Limb (tissue), 2 donors: ENCODE measurements around the gene UCK1.
"Not testable (repeated sequence)": the region's sequence is repeated elsewhere in the genome, so short reads cannot be mapped to it uniquely, and the experiment has no call there.

Source experiments
- DNase-seq, 2 donors: peaks; one replicate each; pipeline ENCODE4 v3.0.0-alpha.2; 2016; ENCODE audit errors: extremely low spot score in 2 of 2

UCK1 gene

DNA sequence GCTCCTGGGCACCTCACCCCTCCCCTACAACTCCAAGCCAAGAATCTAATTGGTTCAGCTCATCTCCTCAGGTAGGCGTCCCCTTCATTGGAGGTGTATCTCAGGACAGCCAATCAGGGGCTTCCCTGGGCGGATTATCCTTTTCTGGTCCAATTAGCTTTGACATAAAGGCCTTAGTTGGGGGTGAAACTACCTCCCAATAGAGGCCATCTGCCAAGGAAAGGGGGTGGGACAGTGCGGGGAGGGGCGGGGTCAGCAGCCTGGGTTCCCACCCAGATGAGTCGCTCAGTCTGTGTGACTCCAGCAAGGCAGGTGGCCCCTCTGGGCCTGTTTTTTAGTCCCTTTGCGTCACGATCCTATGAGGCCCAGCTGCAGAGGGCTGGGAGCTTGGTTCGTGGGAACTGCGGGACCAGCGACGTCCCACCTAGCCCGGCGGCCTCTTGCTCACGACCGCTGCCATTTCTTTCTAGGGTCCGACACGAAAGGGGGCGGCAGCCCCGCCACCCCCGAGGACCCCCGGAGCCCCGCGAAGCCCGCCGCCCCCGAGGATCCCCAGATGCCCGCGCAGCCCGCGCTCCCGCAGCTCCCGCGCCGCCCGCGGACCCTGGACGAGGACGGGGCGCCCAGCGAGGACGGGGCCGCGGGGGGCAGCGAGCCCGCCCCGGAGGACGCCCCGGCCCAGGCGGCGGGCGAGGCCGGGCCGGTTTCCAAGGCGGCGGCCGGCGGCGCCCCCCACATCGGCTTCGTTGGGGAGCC, 23.2 kb upstream of the UCK1 start:
- DNase-seq: no peak

DNA sequence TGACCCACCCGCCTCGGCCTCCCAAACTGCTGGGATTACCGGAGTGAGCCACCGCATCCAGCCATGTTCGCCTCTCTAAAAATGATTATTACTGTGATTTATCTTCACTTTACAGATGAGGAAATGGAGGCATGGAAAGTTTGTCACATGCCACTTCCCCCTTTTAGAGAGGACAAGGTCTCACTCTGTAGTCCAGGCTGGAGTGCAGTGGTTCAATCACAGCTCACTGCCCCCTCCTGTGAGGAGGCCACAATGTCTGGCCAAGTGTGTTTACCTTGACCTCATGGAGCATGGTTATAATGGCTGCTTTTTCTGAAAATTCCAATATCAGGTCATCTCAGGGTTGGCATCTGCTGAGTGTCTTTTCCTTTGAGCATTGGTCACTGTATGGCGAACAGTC, 21.0 kb upstream of the UCK1 start:
- DNase-seq: no peak

DNA sequence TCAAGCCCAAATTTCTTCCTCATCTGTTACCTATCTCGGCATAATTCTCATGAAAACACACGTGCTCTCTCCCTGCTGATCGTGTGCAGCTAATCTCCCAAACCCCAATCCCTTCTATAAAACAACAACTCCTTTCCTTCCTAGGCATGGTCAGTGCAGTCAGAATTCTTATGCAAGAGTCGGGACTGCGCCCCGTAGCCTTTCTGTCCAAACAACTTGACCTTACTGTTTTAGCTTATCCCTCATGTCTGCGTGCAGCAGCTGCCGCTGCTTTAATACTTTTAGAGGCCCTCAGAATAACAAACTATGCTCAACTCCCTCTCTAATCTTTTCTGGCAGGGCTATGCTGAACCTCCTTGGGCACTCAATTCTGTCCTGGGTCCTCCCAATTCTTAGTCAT, 19.4 kb upstream of the UCK1 start:
- DNase-seq: not testable (repeated sequence)

DNA sequence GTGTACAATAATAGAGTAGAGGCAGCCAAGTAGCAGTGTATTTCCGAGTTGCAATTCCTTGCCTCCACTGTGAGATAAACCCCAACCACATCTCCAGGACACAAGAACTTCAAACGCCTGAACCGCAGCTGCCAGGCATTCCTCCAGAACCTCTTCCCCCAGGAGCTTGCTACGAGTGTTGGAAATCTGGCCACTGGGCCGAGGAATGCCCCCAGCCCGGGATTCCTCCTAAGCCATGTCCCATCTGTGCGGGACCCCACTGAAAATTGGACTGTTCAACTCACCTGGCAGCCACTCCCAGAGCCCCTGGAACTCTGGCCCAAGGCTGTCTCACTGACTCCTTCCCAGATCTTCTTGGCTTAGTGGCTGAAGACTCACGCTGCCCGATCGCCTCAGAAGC, 18.1 kb upstream of the UCK1 start:
- not testable (repeated sequence) for DNase-seq

DNA sequence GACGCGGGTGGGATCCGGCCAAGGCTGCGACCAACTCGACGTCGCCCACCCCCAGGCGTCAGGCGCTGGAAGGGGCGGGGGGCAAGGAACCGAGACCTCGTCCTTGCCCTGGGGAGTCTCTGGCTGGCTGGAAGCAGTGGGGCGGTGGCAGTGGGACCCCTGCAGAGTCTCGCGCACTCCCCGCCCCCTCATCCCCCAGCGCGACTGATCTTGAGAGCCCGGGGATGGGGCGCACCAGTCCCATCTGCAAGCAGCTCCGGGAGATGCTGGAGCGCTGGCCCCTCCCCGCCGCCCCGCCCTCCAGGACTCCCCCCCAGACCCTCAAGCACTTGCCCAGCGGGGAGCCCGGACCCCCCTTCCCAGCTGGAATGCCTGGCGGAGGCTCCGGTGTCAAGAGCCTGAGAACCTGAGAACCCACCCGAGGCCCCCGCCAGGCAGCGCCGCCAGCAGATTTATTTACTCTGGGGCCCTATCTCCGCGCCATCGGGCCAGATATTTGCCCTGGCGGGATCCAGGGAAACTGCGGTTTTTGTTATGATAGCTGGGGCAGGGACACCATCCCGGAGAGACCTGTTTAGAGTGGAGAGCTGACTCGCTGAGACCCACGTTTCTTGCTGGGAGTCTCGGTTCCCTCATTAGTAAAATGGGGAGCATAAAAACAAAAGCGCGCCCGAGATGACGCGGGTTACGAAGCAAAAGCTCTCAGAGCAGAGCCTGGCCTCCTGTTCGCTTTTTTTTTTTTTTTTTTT, 15.4 kb upstream of the UCK1 start:
- DNase-seq: peak; percentile 18 to 74

DNA sequence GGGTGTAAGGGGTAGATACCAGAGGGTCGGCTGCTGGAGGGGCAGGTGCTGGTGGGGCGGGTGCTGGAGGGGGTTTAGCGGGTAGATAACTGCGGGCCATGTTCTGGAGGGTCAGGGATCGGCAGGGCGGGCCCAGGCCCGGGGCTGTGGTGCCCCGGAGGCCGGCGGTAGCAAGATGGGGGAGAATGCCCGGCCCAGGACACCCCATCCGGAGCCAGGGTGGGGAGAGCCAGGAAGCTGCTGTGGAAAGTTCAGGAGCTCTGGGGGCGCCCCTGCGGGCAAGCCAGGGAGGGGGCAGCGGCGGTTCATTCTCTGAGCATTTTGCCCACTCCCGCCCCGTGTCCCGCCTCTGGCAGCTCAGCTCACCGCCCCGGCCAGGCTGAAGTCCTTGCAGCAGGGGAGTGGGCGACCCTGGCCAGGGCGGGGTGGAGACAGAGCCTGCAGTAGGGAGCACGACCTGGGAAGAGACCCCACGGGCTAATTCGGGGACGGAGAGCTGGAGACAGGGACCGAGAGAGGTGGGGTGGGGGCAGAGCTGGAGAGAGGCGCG, 14.8 kb upstream of the UCK1 start:
- no peak for DNase-seq

DNA sequence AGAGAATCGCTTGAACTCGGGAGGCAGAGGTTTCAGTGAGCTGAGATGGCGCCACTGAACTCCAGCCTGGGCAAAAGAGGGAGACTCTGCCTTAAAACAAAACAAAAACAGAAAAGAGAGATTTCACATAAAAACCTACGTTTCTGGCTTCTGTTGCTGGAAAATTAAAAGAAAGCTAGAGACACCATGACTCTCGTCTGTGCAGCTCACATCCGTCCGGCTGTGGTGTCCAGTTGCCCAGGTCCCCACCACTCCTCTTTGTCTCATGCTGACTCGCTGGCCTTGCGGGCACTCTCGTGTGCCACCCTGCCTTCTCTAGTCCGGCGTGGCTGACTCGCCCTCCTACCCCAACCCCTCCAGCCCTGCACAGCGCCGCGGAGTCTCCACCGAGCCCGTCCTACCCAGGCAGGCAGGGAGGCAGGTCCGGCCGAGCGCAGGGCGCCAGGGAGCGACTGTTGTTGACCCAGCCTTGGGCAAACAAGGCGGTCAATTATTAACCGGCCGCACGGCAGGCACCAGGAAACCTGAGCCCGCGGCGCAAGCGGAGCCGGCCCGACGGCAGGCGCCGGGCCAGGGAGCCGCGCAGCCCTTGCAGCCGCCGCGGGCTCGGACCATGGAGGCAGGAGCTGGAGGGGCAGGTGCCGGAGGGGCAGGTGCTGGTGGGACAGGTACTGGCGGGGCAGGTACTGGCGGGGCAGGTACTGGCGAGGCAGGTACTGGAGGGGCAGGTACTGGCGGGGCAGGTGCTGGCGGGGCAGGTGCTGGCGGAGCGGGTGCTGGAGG, 14.1 kb upstream of the UCK1 start, which contains the start of gene PRRT1B:
TSS of gene PRRT1B (plus strand) at position 521 of the 783 bp plus-strand sequence. CDS start at position 614, 93 bp downstream.
- DNase-seq: peak in 1 of 2 donors; percentile 47

DNA sequence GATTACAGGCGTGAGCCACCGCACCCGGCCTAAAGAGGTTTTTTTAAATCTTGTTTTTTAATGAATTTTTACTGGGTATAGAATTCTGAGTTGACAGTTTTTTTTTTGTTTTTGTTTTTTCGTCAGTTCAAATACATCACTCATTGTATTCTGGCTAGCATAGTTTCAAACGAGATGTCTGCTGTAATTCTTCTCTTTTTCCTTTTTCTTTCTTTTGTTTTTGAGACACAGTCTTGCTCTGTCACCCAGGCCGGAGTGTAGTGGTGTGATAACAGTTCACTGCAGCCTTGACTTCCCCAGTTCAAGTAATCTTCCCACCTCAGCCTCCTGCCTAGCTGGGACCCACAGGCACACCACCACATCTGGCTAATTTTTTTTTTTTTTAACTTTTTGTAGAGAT, 12.1 kb upstream of the UCK1 start:
- no peak for DNase-seq

DNA sequence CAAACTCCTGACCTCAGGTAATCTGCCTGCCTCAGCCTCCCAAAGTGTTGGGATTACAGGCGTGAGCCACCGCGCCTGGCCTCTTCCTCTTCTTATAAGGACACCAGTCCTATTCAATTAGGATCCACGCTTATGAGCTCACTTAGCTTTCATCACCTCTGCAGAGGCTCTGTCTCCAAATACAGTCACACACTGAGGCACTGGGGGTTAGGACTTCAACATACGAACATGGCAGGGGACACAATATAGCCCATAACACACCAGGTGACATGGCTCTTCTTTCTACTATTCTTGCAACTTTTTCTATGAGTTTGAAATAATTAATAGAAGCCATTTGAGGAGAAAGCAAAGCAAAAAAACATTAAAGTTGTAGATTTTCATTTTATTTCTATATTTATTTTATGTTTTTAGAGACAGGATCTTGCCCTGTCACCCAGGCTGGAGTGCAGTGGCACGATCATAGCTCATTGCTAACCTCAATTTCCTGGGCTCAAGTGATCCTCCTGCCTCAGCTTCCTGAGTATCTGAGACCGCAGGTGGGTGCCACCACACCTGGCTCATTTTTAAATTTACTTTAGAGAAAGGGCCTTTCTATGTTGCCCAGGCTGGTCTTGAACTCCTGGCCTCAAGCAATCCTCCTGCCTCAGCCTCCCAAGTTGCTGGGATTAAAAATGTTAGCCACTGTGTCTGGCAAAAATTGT, 8.3 kb upstream of the UCK1 start:
- DNase-seq: no peak

DNA sequence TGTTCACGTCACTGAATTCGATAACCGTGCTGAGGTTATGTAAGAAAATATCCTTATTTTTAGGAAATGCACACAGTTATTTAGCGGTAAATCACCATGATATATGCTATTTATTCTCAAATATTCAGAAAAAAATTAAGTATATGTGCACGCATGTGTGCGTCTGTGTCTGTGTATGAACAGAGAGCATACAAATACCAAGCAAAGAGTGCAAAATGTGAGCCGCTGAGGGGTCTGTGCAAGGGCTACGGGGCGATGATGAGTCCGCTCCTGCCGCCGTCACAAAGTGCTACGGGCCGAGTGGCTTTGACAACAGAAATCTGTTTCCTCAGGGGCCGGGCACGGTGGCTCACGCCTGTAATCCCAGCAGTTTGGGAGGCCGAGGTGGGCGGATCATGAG, 6.9 kb upstream of the UCK1 start:
- DNase-seq: no peak

DNA sequence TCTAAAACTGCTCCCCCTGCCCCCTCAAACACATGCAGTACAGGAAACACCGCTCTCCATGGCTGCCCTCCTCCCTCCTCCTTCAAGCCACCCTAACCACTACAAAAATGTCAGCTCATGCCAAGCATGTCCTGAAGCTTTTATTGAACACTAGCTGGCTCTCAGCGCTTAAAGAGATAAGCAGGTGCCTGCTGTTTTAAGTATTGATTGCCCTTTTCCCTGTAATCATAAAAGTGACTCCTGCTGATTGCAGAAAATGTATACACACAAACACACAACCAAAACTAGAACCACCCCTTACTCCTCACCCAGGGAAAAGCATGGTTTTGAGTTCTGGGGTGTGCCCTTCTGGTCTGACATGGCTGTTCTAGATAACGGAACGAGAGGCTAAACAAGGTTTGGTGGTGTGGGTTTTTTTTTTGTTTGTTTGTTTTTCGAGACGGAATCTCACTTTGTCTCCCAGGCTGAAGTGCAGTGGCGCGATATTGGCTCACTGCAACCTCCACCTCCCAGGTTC, 3.7 kb upstream of the UCK1 start:
- DNase-seq: no peak

DNA sequence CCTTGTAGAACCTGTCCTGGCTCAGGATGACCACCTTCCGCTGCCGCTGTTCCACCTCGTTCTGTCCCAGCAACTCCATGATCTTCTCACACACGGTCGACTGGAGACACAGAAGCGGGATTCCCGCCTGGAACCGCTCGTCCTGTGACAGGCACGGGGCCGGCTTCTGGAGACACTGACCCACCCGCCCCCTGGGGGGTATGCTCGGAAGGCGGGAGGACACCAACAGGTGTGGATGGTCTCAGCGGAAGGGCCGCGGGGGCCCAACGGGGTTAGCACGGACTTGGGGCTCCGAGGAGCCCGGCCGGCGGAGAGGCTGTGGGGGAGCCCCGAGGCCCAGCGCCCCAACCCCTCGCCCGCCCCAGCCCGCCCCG, 530 bp downstream of the UCK1 start:
- DNase-seq: peak in 1 of 2 donors; percentile 57

DNA sequence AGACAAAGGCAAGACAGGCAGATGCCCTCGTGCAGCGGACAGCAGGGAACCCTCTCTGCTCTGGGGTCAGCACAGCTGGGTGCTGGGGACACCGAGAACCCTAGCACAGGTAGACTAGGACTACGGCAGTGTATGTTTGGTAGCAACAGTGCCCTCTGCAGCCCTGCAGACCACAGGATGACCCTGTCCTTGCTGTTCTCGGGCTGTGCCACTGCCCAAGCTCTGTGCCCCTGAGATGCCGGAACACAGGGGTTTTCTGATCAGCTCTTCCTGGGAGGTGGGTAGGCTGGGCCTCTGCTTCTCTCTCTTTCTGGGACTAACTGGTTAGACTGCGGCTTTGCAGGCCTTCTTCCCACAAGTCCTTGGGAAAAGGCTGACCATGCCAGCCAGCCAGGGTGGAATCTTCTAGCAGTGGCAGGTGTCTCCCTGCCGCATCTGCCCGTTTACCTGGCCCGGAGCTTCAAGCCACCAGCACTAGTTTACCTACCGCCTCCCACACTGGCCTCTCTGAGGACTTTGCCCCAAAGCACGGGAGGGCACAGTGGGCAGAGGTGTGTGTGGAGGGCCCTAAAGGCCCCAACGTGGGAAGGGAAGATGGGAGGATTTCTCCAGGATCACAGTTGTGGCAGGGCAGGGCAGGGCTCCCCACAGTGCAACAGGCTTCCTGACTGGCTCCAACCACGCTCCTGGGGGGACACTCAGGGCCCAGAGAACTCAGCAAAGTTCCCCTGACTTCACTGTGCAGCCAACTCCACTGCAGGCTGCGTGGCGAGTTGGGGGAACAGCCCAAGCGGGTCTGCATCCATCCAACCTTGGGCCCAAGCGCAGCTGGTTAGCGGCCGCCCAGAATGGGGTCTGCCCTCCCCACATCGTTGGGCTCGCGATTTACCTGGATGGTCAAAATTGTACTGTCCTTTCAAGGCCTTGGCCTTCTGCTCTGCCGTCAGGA, 1.2 kb downstream of the UCK1 start:
- no peak for DNase-seq

DNA sequence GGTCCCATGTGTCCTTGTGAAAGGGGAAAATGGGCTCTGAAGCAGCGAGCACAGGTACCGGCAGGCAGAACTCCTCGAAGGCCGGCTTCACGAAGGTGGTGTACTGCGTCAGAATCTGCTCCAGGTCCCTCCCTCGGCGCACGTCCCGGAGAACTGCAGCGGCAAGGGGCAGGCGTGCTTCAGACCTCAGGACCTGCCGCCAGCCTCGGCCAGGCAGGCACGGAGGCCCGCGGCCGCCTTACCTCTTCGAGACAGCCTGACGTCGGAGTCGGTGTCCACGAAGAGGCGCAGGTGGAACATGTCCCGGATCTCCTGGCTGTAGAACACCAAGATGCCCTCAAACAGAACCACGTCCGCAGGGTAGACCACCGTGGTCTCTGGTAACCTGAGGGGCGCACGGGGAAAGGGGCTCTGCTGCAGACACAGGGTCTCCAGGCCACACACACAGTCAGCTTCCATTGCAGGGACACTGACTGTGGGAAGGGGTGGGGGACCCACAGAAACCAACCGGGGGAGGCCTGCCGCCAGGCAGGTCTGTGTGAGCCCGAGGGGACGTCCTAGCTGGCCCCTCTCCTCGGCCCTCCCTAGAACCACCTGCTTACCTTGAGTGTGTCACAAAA, 2.1 kb downstream of the UCK1 start:
- no peak for DNase-seq

DNA sequence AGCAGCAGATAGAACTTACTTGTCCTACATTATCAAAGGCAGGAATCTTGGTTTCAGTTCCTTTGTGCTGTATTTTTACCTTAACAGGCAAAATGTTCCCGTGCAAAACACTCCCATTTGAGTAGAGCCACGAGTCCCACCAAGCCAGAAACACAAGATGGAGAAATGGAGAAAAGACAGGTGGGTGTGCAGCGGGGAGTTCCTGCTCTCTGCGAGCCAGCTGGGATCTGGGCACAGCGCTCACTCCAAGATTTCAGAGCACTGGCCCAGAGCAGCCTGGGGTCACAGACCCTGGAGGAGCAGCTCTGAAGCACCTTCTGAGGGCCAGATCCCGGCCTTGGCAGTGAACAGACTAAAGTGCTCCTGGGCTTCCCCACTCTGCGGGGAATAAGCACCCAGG, 2.9 kb downstream of the UCK1 start:
- DNase-seq: no peak

DNA sequence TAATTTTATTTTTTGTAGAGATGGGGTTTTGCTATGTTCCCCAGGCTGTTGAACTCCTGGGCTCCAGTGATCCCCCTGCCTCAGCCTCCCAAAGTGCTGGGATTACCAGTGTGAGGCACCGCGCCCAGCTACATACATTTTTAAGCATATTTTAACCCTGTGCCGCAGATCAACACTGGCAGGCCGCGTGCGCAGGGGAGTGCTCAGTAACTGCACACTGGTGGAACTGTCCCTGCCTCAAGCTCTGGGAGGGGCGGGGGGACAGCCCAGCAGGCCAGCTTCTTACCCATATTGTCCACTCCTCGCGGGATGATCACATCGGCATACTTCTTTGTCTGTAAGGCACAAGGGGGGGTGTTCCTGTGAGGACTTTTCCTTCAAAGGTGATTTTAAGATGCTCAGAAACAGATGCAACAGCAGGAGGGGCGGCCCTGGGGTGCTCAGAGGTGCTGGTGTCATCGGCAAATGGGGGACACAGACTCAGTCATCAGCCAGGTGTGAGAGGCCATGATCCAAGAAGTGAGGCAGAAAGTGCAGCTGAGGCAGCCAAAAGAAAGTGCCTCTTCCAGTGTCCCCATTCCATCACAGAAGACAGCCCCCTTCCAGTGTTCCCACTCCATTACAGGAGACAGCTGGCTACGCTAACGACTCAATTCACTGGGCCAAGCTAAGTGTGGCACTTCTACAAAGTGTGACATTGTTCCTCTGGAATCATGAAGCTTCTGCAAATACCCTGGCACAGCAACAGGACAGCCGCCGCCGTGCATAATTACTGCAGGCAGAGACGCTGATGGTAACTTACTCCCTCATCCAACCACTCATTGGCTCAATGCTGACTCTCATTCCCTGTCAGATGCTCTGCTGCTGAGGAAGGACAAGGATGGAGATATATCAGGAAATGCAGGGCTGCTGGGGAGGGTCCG, 5.2 kb downstream of the UCK1 start:
- no peak for DNase-seq

DNA sequence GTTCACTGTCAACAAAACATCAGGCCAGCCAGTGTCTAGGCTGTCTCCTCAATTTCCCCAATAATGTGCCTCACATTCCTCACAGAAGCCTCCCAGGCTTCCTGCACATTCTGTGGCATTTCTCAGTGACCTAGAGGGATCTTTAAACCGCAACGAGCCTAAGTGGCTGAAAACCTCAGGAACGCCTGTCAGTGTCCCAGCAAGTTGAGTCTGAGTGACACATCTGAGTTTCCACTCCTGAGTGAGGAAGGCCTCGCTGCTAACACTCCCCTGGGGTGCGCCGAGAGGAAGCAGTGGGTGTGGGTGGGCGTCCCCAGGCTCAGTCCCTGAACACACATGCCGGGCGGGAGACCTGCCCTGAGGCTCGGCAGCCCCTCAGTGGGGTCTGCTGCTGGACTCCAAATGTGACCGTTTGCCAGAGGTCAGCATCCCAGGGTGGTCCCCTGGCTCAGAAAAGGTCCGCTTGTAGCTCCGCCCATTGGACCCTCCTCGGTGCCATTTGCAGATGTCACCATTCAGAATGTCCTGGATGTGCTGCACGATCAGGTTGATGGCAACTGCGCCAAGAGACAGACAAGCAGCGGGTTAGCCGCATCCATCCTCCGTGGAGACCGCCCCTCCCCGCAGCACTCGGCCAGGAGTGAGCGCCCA, 6.3 kb downstream of the UCK1 start:
- no peak for DNase-seq
